ENCODE results near the gene TLR5.
A peak's percentile ranks its signal among the peaks of the same experiment; 100 is the strongest.

TLR5 gene

GRCh38 chr1:223161321-223161720 lies 18.3 kb upstream of the TLR5 start:
- no peak for DNase-seq (ENCODE audit: low read depth)
- TF ChIP-seq CTCF (IDR thresholded peaks at IDR 0.05; ENCODE audit: insufficient read depth, low read depth, low read length, missing control alignments) = peak; percentile 29
- no peak overlapping the region for H3K4me3 ChIP-seq (ENCODE audit: low read length)

DNA sequence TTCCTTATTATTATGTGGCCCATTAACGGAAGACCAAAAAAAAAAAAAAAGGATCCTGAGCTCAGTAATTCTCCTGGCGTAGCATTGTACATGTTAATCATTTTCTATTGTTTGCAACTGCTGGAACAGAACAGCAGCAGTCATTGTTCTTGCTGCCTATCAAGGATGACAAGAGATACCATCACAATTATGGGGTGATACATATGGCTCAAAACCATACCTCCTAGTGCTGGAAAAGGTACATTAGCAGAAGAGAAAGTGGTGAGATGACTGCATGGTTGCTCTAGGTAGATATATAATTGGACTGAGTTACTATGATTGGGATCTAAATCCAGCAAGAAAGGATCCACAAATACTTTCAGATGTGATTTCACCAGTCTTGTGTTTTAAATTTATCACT lies 13.3 kb upstream of the TLR5 start:
- TF ChIP-seq CTCF (IDR thresholded peaks at IDR 0.05; ENCODE audit: insufficient read depth, low read depth, low read length, missing control alignments) = no peak
- DNase-seq (ENCODE audit: low read depth) = no peak

DNA sequence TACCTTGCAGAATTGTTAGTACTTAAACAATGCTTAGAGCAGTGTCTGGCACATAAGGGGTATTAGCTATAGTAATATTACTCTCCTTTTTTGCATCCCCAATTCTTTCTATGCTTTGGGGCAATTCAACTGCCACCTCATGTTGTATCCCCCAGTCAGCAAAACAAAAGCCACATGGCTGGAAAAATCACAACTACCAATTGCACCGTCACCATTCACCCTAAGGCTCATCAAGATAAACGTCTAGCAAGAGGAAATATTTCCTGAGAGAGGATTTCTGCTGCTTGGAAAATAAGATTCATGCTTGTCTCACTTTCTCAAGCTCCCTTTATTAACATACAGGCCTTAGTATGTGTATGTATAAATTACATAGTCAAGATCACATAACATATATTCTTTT lies 12.1 kb upstream of the TLR5 start:
- no peak for TF ChIP-seq CTCF (IDR thresholded peaks at IDR 0.05; ENCODE audit: insufficient read depth, low read depth, low read length, missing control alignments)
- DNase-seq (ENCODE audit: low read depth) = no peak
- H3K4me3 ChIP-seq (ENCODE audit: low read length) = no peak overlapping the region

More for the DNA sequence above, 13.3 kb upstream of the TLR5 start:
- H3K4me3 ChIP-seq (ENCODE audit: low read length) = no peak overlapping the region

DNA sequence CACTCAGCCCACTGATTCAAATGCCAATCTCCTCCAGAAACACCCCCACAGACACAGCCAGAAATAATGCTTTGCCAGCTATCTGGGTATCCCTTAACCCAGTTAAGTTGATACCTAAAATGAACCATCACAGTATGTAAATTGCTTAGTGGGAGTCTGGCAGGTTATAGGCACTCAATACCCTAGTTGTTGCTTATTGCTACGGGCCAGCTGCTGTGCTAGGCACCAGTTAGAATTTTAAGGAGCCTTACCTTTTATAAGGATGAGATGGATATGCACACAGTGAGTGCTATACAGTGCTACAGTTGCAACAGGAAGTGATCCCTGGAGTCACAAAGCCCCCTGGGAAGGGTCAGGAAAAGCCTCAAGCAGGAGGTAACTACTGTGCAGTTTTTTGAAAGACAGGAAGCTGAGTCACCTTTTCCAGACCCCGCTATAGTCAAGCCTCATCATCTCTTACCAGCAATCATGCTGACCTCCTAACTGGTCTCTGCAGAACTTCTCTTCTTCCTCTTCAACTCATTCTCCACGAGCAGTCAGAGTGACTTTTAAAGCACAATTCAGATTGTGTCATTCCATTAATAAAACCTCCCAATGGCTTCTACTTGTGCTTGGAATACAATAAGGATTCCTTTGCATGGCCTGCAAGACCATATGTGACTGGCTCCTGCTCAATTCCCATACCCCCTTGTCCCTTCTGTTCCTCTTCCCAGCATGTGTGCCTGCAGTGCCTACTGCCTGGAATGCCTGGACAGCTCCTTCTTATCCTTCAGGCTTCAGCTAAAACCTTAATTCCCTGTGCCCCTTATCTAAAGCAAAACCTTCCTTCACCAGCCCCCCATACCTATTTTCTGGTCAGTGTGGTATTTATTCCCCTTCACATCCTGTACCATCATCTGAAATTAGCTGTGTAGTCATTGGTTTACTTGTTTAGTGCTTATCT lies 10.4 kb upstream of the TLR5 start:
- no peak for TF ChIP-seq CTCF (IDR thresholded peaks at IDR 0.05; ENCODE audit: insufficient read depth, low read depth, low read length, missing control alignments)
- H3K4me3 ChIP-seq (ENCODE audit: low read length) = no peak overlapping the region
- DNase-seq (ENCODE audit: low read depth) = no peak

DNA sequence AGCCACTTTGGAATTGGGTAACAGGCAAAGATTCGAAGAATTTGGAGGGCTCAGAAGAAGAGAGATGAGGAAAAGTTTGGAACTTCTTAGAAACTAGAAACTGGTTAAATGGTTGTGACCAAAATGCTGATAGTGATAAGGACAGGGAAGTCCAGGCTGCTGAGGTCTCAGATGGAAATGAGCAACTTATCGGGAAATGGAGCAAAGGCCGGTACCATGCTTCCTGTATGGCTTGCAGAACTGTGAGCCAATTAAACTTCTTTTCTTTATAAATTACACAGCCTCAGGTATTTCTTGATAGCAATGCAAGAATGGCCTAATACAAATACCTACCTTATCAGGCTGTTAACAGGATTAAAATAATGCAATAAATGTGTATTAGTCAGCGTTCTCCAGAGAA lies 9.4 kb upstream of the TLR5 start:
- no peak for DNase-seq (ENCODE audit: low read depth)
- TF ChIP-seq CTCF (IDR thresholded peaks at IDR 0.05; ENCODE audit: insufficient read depth, low read depth, low read length, missing control alignments) = no peak
- H3K4me3 ChIP-seq (ENCODE audit: low read length) = no peak overlapping the region

GRCh38 chr1:223150443-223150842 lies 7.4 kb upstream of the TLR5 start:
- no peak for DNase-seq (ENCODE audit: low read depth)
- H3K4me3 ChIP-seq (ENCODE audit: low read length) = no peak overlapping the region
- no peak for TF ChIP-seq CTCF (IDR thresholded peaks at IDR 0.05; ENCODE audit: insufficient read depth, low read depth, low read length, missing control alignments)

DNA sequence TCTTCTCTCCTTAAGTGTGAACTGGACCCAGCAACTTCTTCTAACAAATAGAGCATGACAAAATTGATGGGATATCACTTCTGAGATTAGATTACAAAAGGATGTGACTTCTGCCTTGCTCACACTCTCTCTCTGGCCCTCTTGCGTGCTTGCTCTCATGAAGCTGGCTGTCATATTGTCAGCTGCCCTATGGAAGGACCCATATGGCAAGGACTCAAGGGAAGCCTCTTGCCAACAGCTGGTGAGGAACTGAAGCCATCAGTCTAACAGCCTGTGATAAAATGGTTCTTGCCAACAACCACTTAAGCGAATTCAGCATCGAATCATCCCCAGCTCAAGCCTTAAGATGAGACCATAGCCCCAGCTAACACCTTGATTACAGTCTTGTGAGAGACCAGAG lies 4.8 kb upstream of the TLR5 start:
- no peak overlapping the region for H3K4me3 ChIP-seq (ENCODE audit: low read length)
- DNase-seq (ENCODE audit: low read depth) = no peak
- TF ChIP-seq CTCF (IDR thresholded peaks at IDR 0.05; ENCODE audit: insufficient read depth, low read depth, low read length, missing control alignments) = no peak
